KMS-11 (cell line): ENCODE data around the gene MT1A.

Experiments
- H2AFZ ChIP-seq: fragments of 200-600 bp; sonication (generic); 2 replicates; pipeline ENCODE4 v1.6.1; 2016; ENCODE audit warnings: antibody characterized with exemption, mixed run types, low read depth
- H3K27ac ChIP-seq: fragments of 200-600 bp; sonication (generic); 2 replicates; pipeline ENCODE4 v1.6.1; 2016; ENCODE audit warnings: mild to moderate bottlenecking, mixed run types
- H3K27me3 ChIP-seq: fragments of 200-600 bp; sonication (generic); 2 replicates; pipeline ENCODE4 v1.6.1; 2017; ENCODE audit warnings: mild to moderate bottlenecking, low read depth, mixed run types, moderate library complexity; ENCODE audit not compliant: insufficient read depth
- H3K36me3 ChIP-seq: fragments of 200-600 bp; sonication (generic); 2 replicates; pipeline ENCODE4 v1.6.1; 2017; ENCODE audit warnings: mild to moderate bottlenecking, mixed run types; ENCODE audit not compliant: insufficient read depth
- H3K4me1 ChIP-seq: fragments of 200-600 bp; sonication (generic); 2 replicates; pipeline ENCODE4 v1.6.1; 2016; ENCODE audit warnings: mild to moderate bottlenecking, low read depth, mixed run types; ENCODE audit not compliant: poor library complexity, severe bottlenecking
- H3K4me2 ChIP-seq: fragments of 200-600 bp; sonication (generic); 2 replicates; pipeline ENCODE4 v1.7.0; 2016; ENCODE audit warnings: mild to moderate bottlenecking, mixed run types
- H3K4me3 ChIP-seq: fragments of 200-600 bp; sonication (generic); IDR thresholded peaks from 2 replicates; pipeline ENCODE4 v1.6.1; 2017; ENCODE audit warnings: low read depth, low read length, mixed read lengths; ENCODE audit not compliant: insufficient read depth
- H3K79me2 ChIP-seq: fragments of 200-600 bp; sonication (generic); 2 replicates; pipeline ENCODE4 v1.6.1; 2016; ENCODE audit warnings: low read depth, mixed run types; ENCODE audit not compliant: insufficient read depth
- H3K9ac ChIP-seq: fragments of 200-600 bp; sonication (generic); 2 replicates; pipeline ENCODE4 v1.6.1; 2016; ENCODE audit warnings: mild to moderate bottlenecking, mixed run types
- H4K20me1 ChIP-seq: fragments of 200-600 bp; sonication (generic); 2 replicates; pipeline ENCODE4 v1.6.1; 2016; ENCODE audit warnings: mild to moderate bottlenecking, mixed run types; ENCODE audit not compliant: insufficient read depth
- CTCF ChIP-seq: fragments of 200-600 bp; sonication (generic); conservative IDR thresholded peaks from 2 replicates; pipeline ENCODE4 v1.6.1; 2017; ENCODE audit warnings: low read depth, mild to moderate bottlenecking, antibody characterized with exemption, low read length, moderate library complexity, mixed read lengths

The MT1A gene

GRCh38 chr16:56631832-56632155 is 6.7 kb upstream of the MT1A start:
- Histone ChIP-seq H4K20me1 (no peaks in the 10 kb centered on the region), H3K79me2 (no peaks in the 10 kb centered on the region), H3K36me3 (no peaks in the 10 kb centered on the region), H3K27me3 (peaks cover 6% of the 10 kb centered on the region; the same call in 1 of the 2 replicates), H3K4me3 (no peak overlapping the region), H3K4me2 (no peak overlapping the region), H3K27ac (no peak overlapping the region), H3K4me1 (no peaks in the 10 kb centered on the region), H2AFZ (no peak overlapping the region), H3K9ac (no peak overlapping the region)
- TF ChIP-seq CTCF: no peak

GRCh38 chr16:56632156-56632847 is 6.2 kb upstream of the MT1A start, which contains the start of gene MT1M:
Gene MT1M (plus strand): TSS chr16:56632659. CDS start chr16:56632732, 73 bp downstream.
- no peak for TF ChIP-seq CTCF
- no peak within 1 kb of the TSS for H3K27ac ChIP-seq
- H3K36me3 ChIP-seq: no peaks in the 10 kb centered on the region
- no peak within 1 kb of the TSS for H3K4me3 ChIP-seq
- no peaks in the 10 kb centered on the region for H3K79me2 ChIP-seq
- no peak within 1 kb of the TSS for H3K9ac ChIP-seq
- H3K4me2 ChIP-seq: no peak within 1 kb of the TSS
- peaks cover 6% of the 10 kb centered on the region; the same call in 1 of the 2 replicates for H3K27me3 ChIP-seq
- no peaks in the 10 kb centered on the region for H3K4me1 ChIP-seq
- no peaks in the 10 kb centered on the region for H4K20me1 ChIP-seq
- H2AFZ ChIP-seq: no peak within 1 kb of the TSS

GRCh38 chr16:56632848-56633365 is 5.6 kb upstream of the MT1A start:
- H2AFZ ChIP-seq: no peak overlapping the region
- H3K9ac ChIP-seq: no peak overlapping the region
- H3K27ac ChIP-seq: no peak overlapping the region
- no peaks in the 10 kb centered on the region for H4K20me1 ChIP-seq
- no peak for TF ChIP-seq CTCF
- H3K4me3 ChIP-seq: no peak overlapping the region
- H3K27me3 ChIP-seq: peaks cover 6% of the 10 kb centered on the region; the same call in 1 of the 2 replicates
- H3K36me3 ChIP-seq: no peaks in the 10 kb centered on the region
- H3K4me1 ChIP-seq: no peaks in the 10 kb centered on the region
- H3K79me2 ChIP-seq: no peaks in the 10 kb centered on the region
- H3K4me2 ChIP-seq: no peak overlapping the region

- Histone ChIP-seq H3K4me3 (no peak overlapping the region), H2AFZ (no peak overlapping the region), H3K9ac (no peak overlapping the region), H4K20me1 (no peaks in the 10 kb centered on the region), H3K27ac (no peak overlapping the region), H3K4me2 (no peak overlapping the region), H3K27me3 (peaks cover 6% of the 10 kb centered on the region; the same call in 1 of the 2 replicates), H3K4me1 (no peaks in the 10 kb centered on the region), H3K79me2 (no peaks in the 10 kb centered on the region), H3K36me3 (no peaks in the 10 kb centered on the region)
- no peak for TF ChIP-seq CTCF
These were observed 4.9 kb upstream of the MT1A start for GRCh38 chr16:56633535-56633934.
